ENCODE data around the gene ZNF600.
"Not testable (repeated sequence)": the region's sequence is repeated elsewhere in the genome, so short reads cannot be mapped to it uniquely, and the experiment has no call there.

Gene ZNF600

DNA sequence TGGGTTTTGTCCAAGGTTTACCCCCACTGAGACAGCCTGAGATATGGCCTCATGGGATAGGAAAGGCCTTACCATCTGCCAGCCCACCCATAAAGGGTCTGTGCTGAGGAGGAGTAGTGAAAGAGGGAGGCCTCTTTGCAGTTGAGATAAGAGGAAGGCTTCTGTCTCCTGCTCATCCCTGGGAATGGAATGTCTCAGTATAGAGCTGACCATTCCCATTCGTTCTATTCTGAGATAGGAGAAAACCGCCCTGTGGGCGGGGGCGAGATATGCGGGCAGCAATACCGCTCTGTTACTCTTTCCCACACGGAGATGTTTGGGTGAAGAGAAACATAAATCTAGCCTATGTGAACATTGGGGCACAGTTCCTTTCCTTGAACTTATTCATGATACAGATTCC, 45.2 kb downstream of the ZNF600 start:
- not testable (repeated sequence) for DNase-seq

DNA sequence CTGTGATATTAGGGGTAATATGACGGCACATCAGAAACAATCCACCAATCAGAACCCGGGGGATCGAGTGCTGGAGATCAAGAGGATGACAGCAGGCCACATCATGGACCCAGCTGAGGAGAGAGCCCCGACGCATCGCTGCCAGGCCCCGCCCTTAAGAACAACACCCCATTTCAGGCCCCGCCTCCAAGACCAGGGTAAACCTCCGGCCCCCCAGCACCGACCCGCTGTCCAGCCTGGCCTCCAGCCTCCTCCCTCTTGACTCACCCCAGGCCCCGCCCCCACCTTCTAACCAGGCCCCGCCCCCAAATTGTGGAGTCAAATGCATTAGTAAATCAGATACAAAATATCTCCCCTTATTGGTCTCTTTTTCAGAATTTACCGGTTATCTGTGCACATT, 47.0 kb downstream of the ZNF600 start:
- DNase-seq, result no peak

DNA sequence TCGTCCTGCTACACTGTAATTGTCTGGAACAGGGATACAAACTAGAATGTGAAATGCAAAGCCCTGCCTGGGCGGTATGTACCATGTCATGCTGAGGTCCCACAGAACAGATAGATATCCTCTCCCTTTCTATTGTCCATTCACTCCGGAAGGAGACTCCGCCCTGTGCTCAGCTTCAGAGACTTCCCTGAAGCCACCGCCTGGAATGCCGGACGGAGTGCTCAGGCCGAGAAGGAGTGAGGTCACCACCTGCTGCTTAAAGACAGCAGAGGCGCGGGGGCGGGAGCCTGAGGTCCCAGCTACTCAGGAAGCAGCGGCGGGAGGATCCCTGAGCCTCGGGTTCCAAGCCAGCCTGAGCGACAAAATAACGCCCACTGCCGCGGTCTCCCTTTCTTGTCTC, 50.9 kb downstream of the ZNF600 start:
- DNase-seq, result peak; percentile 2

DNA sequence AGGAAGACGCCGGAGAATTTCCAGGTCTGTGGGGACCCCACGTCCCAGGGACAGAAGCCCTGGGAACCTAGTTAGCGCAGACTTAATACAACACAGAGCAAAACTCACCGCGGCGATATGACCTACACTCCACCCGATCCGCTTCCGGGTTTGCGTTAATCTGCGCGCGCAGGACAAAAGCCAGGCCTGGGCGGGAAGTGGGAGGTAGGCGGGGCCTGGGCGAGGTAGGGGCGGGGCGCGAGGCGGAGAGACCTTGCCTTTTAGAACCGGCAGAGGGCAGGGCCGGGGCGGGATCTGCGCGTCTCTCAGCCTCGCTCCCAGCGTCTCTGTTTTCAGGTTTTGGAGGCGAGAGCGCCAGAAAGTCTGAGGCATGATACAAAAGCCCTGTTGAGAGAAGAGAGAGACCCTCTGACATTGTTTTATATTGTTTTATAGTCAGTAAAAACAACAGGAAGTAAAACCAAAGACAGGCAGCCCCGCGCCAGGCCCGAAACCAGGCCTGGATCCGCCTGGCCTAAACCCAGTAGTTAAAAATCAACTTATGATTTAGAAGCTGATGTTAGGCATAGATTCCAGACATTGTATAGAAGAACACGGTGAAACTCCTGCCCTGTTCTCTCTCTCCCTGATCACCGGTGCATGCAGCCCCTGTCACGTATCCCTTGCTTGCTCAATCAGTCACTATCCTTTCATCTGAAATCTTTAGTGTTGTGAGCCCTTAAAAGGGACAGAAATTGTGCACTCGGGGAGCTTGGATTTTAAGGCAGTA, 51.5 kb downstream of the ZNF600 start, which contains the start of gene ZNF611:
Gene ZNF611 (minus strand): TSS at position 152 of the 769 bp plus-strand sequence. CDS start 19,150 bp downstream, outside the sequence.
- peak; percentile 93 for DNase-seq

DNA sequence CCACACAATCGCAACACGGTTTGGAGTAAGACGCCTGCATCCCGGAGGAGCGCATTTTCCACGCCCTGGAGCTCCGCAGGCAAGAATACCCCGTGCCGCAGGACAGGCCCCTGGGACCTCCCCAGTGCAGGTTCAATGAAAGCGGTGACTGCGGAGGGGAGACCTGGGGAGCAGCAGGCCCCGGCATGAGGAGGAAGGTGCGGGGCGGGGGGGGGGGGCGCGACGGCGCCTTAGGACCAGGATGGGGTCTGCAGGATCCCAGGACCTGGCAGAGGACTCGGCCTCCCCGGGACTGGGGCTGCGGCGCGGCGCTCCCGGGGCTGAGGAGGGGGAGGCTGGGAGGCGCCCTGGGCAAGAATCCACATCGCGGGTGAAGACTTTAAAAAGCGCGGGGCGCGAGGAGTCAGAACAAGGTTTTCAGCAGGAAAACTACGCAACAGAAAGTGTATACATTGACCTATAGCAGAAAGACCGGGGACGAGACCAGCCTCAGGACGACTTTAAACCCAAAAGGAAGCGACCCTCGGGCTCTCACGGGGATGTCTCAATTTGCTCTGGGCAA, 52.2 kb downstream of the ZNF600 start:
- no peak for DNase-seq

DNA sequence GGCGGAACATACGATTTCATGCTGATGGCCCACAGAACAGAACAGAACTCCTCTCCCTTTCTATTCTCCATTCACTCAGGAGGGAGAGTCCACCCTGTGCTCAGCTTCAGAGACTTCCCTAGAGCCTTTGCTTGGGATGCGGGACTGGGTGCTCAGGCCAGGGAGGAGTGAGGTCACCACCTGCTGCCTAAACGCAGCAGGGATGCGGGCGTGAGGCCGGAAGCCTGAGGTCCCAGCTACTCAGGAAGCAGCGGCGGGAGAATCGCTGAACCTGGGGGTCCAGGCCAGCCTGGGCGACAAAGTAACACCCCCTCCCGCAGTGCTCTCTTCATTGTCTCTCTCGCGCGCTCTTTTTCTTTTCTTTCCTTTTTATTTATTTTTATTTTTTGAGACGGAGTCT, 60.5 kb downstream of the ZNF600 start:
- not testable (repeated sequence) for DNase-seq

DNA sequence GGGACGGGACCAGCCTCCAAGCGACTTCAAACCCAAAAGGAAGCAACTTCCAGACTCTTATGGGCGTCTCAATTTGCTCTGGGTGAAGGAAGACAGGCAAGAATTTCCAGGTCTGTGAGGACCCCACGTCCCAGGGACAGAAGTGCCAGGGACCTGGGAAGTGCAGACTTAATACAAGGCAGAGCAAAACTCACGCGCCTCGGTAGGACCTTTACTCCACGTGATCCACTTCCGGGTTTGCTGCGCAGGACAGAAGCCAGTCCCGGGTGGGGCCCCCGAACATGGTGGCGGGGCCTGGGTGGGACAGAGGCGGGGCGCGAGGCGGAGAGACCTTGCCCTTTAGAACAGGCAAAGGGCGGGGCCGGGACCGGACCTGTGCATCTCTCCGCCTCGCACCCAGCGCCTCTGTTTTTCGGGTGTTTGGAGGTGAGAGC, 61.0 kb downstream of the ZNF600 start:
- no peak for DNase-seq

DNA sequence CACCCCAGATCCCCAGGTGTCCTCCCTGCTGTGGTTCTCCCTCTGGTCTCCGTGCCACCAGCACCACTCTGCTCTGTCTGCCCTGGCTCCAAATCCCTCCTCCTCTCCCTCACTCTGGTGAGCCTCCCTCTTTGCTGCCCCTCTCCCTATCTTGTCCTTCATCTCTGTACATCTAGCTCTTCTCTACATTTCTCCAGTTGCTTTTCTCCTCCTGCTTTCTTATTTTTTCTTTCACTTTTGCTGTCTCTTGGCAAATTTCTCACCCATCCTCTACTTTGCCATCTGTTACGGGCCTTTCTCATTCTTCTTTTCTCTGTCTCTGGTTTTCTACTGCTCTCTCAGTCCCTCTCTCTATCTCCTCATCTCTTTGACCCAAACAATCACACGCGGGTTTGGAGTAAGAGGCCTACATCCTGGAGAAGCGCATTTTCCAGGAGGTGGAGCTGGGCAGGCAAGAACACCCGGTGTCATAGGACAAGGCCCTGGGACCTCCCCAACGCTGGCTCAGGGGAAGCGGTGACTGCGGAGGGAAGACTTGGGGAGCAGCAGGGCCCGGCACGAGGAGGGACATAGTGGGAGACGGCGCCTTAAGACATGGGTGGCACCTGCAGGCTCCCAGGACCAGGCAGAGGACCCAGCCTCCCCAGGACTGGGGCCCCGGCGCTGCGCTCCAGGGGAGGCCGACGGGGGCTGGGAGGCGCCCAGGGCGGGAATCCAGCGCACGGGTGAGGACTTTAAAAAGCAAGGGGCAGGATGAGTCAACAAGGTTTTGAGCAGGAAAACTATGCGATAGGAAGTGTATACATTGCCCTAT, 61.7 kb downstream of the ZNF600 start:
- DNase-seq, result no peak

DNA sequence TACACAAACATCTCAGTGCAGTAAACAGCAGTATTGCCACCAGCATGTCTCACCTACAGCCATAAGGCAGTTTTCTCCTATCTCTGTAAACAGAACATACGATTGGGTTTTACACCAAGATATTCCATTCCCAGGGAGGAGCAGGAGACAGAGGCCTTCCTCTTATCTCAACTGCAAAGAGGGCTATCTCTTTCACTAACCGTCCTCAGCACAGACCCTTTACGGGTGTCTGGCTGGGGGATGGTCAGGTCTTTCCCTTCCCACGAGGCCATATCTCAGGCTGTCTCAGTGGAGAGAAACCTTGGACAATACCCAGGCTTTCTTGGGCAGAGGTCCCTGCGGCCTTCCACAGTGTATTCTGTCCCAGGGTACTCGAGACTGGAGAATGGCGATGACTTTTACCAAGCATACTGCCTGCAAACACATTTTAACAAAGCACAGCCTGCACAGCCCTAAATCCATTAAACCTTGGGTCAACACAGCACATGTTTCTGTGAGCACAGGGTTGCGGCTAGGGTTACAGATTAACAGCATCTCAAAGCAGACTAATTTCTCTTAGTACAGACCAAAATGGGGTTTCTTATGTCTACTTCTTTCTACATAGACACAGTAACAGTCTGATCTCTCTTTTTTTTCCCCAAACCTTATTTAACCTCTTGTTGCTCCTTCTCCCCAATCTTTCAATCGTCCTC, 62.5 kb downstream of the ZNF600 start:
- not testable (repeated sequence) for DNase-seq

DNA sequence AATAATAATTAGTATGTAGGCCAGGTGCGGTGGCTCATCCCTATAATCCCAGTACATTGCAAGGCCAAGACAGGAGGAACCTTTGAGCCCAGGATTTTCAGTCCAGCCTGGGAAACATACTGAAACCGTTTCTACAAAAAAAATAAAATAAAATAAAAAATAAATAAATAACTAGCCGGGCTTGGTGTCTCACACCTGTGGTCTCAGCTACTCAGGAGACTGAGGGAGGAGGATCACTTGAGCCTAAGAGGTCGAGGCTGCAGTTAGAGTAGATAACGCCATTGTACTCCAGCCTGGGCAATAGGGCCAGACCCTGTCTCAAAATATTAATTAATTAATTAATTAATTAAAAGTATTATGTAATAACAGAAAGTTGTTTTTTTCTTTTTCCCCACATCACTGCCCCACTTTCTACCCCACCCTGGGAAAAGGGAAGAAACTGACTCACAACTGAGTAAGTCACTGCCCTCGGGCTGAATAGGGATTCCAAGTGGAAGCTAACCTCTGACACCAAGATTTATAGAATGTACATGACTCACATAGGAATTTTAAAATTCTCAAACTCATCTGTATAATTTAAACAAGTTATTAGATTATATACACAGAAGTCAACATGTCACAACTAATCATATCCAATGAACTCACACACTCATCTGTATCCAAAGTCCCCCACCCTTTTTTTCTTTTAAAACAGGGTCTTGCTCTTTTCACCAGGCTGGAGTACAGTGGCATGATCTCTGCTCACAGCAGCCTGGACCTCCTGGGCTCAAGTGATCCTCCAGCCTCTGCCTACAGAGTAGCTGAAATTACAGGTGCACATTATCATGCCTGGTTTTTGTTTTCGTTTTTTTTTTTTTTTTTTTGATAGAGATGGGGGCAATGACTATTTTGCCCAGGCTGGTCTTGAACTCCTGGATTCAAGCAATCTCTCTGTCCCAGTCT, 64.3 kb downstream of the ZNF600 start:
- DNase-seq, result peak; percentile 70

DNA sequence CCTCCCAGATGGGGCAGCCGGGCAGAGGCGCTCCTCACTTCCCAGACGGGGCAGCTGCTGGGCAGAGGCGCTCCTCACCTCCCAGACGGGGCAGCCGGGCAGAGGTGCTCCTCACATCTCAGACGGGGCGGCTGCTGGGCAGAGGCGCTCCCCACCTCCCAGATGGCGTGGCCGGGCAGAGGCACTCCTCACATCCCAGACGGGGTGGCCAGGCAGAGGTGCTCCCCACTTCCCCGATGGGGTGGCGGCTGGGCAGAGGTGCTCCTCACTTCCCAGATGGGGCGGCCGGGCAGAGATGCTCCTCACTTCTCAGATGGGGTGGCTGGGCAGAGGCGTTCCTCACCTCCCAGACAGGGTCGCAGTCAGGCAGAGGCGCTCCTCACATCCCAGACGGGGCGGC, 66.0 kb downstream of the ZNF600 start:
- not testable (repeated sequence) for DNase-seq

DNA sequence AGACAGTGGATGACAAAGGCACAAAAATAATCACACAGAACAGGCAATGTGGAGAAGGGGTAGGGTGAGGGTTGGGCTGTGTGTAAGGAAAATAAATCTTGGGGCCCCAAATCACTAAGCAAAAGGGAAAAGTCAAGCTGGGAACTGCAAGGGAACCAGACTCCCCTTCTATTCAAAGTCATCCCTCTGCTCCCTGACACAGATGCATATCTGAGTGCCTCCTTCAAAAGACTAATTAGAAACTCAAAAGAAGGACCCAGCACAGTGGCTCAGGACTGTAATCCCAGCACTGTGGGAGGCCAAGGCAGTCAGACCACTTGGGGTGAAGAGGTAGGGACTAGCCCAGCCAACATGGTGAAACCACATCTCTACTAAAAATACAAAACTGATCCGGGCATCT, 70.1 kb downstream of the ZNF600 start:
- no peak for DNase-seq

DNA sequence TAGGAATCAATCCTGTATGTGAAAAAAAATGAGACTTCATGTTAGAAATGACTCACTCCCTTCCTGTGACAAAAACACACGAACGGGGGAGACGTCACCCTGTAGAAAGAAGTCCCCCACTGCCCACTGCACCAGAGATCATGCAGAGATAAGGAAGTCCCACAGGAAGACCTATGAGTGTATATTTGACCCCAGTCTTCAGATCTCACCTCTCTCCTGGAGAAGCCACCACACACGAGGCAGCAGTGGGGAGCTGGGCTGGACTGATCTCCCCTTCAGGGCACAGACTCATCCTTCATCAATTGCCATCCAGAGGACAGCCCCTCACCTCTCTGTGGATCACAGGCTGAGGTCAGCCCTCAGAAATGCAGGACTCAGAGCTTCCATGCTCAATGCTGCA, 70.7 kb downstream of the ZNF600 start:
- DNase-seq, result peak; percentile 7

DNA sequence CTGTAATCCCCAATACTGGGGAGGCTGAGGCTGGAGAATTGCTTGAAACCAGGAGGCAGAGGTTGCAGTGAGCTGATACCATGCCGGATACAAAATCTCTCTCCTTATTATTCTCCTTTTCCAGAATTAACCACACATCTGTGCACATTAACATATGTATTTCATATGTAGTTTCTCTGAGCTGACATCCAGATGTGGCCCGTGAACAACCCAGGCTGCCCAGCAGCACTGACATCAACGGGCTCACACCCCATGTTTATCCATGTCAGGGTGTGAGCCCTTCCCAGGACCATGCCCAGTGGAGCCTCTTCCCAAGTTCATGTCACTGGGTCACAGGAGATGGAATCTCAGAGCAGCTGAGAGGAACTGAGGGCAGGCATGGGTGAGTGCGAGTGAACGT, 71.3 kb downstream of the ZNF600 start:
- not testable (repeated sequence) for DNase-seq
